NCI-H226 (cell line): Measurements from ENCODE around the gene KCNQ2.

Experiments used
- DNase-seq: peaks from one replicate; pipeline ENCODE4 v3.0.0-alpha.2; 2015

Gene KCNQ2

GRCh38 chr20:63500902-63501817 is 28.7 kb upstream of the KCNQ2 start:
- DNase-seq, result no peak

GRCh38 chr20:63500151-63500901 is 27.9 kb upstream of the KCNQ2 start:
- no peak for DNase-seq

- DNase-seq, result no peak
Observed at GRCh38 chr20:63499338-63499969, 27.0 kb upstream of the KCNQ2 start.

- no peak for DNase-seq
Observed at GRCh38 chr20:63498960-63499337, 26.5 kb upstream of the KCNQ2 start, which contains the start of gene EEF1A2. Gene EEF1A2, minus strand, starts transcription at chr20:63499083. Its CDS starts 1,320 bp downstream, at chr20:63497763.

GRCh38 chr20:63497946-63498935 is 25.8 kb upstream of the KCNQ2 start:
- no peak for DNase-seq

DNA sequence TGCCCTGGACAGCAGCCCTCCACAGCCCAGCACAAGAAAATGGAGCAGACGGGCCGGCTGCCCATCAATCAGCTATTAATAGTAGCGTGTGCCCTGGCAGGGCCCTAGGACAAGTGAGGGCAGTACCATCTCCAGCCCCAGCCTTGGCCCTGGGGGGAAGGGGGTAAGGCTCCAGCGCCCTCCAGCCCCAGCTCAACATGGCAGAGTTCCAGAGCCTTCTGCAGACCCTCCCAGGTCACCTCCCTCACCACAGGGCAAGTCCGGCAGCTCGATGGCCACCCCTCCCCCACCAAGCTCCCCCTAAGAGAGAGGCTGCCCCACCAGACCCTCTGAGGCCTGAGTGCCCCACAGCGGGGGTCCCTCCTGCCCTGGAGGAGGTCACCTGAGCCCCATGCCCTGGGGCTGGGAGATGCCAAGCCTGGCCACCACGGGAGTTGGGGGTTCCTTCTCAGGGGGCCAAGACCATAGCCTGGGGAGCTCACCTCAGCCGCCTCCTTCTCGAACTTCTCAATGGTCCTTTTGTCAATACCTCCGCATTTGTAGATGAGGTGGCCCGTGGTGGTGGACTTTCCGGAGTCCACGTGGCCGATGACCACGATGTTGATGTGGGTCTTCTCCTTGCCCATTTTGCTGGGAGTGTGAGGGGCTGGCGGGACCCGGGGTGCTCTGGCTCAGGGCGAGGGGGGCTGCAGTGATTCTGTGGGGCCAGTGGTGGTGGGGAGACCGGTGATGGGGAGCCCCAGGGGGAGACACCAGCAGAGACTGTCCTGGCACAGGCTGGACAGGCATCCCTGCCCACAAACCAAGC is 24.9 kb upstream of the KCNQ2 start:
- DNase-seq, result no peak

GRCh38 chr20:63496596-63497120 is 24.2 kb upstream of the KCNQ2 start:
- DNase-seq, result no peak

DNA sequence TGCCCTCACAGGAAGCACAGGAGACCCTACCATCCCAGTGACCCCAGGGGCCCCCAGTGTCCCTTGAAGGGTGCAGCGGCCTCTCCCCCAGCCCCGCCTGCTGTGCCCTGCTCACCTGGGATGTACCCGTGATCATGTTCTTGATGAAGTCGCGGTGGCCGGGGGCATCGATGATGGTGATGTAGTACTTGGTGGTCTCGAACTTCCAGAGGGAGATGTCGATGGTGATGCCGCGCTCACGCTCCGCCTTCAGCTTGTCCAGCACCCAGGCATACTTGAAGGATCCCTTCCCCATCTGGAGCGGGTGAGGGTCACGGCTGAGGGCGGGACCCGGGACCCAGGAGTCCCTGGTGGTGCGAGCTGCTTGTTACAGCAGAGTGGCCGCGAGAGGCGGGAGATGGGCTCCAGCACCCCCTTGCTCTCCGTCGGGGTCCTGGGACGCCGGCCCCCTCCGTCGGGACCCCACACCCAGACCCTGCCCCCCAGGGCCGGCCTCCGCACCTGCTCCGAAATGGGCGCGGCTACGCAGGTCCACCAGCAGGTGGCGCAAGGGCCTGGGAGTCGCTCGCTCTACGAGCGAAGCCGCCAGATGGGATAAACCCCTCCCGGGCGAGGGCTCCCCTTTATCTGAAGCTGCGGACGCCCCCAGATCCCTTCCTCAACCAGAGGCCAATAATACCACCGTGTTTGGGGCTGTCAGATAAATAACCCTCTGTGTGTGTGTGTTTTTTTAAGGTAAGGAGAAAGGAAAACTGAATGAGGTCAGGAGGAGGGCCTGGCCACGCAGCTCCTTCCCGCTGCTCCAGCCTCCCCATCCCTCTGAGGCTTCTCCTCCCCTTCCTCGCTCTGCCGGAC is 23.5 kb upstream of the KCNQ2 start:
- no peak for DNase-seq

DNA sequence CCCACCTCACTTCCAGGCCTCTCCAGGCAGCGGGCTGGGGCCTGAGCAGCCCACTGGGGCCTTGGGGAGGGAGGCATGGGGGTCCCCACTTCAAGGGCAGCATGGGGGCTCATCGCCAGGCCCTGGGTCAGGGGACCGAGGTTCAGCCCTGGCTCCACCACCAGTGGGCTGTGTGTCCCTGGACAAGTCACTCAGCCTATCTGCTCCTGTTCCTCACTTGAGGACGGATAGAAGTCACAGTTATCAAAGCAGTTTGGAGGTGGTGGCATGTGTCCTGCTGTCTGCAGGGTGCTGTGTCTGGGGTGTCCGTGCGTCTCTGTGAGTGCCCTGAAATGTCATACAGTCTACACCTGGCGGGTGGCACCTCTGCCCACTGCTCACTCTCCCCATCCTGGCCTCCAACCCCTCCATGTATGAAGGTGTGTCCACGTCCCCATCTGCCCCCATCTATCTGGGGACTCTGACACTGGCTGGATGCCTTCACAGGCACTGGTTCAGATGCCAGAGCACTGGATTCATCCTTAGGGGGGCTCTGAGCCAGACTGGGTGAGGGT is 22.8 kb upstream of the KCNQ2 start:
- no peak for DNase-seq

GRCh38 chr20:63494420-63495166 is 22.1 kb upstream of the KCNQ2 start:
- no peak for DNase-seq

DNA sequence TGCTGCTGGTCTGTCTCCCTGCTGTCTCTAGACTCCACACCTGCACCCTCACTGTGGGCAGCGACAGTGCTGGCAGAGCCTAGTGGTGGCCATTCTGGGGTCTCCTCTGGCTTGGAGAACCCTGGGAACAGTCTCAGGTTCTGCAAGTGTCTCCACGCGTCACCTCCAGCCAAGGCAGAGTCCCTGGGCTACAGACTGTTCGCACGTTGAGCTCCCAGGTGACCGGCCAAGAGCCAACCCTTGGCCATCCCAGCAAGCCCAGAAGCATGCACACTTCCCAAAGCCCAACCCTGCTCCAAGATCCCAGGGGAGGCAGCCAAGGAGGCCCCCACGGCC is 21.6 kb upstream of the KCNQ2 start:
- DNase-seq, result no peak

DNA sequence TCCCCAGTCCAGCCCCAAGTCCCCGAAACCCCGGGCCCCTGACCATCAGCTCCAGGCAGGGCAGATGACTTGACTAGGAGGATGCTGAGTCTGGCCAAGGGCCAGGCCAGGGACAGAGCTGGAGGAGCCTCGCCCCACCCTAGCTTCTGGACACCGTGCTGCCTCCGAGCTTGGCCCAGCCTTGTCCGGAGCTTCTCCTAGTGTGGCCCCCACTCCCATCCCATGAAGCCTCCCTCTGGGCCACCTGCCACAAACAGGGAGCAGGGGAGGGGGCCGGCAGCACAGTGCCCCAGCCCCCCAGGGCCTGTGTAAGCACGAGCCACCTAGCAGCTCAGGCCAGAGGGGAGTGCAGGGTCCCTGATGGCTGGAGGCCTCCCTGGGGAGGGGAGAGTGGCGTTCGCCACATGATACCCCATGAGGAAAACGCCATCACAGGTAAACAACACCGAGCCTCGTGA is 21.1 kb upstream of the KCNQ2 start:
- no peak for DNase-seq

DNA sequence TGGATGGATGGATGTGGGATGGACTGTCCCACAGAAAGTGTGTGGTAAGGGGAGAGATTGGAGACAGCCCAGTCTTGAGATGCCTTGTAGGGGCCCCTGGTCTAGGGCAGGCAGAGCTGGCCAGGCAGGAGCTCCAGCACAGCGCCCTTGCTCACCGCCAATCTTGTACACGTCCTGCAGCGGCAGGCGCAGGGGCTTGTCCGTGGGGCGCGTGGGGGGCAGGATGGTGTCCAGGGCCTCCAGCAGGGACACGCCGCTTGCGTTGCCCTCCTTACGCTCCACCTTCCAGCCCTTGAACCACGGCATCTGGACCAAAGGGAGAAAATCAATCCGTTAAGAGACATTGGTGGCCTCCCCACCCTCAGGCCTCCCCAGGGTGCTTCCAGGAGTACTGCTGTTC is 20.5 kb upstream of the KCNQ2 start:
- DNase-seq, result no peak

DNA sequence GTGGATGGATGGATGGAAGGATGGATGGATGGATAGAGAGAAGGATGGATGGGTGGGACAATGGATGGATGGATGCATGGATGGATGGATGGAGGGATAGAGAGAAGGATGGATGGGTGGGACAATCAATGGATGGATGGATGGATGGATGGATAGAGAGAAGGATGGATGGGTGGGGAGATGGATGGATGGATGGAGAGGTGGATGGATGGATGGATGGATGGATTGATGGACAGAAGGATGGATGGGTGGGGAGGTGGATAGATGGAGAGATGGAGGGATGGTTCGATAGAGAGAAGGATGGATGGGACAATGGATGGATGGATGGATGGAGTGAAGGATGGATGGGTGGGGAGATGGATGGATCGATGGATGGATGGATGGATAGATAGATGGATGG is 20.1 kb upstream of the KCNQ2 start:
- DNase-seq, result no peak

DNA sequence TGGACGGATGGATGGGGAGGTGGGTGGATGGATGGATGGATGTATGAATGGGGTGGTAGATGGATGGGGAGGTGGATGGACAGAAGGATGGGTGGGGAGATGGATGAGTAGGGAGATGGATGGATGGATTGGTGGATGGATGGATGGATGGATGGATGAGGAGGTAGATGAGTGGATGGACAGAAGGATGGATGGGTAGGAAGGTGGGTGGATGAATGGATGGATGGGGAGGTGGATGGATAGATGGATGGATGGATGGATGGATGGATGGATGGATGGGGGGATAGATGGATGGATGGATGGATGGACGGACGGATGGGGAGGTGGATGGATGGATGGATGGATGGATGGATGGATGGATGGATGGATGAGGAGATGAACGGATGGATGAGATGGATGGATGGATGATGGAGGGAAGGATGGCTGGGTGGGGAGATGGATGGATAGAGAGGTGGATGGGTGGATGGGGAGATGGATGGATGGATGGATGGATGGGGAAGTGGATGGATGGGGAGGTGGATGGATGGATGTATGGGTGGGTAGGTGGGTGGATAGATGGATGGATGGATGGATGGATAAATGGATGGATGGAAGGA is 19.3 kb upstream of the KCNQ2 start:
- DNase-seq, result no peak

DNA sequence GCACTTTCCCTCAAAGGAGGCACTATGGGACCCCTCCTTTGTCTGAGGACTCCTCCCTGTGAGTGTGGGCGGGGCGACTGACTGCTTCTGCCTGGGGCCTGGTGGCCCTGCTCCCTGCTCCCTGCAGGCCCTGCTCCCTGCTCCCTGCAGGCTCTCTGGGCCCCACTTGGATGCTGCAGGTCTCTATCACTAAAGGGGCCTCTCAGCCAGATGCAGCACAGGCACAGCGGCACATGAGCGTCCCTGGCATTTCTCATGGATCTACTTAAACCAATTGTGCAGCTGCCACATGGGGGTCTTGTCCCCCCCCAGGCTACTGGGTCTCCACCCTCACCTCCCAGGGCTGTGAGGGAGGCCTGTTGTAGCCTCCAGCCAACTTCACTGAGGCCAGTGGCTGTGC is 18.6 kb upstream of the KCNQ2 start:
- no peak for DNase-seq

DNA sequence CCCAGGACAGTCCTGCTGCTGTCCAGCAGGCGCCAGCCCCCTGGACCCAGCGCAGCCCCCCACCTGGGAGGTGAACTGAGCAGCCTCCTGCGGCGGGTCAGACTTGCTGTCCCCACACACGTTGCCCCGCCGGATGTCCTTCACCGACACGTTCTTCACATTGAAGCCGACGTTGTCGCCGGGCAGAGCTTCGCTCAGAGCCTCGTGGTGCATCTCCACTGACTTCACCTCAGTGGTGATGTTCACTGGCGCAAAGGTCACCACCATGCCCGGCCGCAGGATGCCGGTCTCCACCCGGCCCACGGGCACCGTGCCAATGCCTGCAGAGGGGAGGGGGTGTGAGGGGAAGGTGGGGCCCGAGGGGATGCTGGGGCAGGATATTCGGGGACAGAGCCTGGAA is 18.0 kb upstream of the KCNQ2 start:
- DNase-seq, result no peak
